T-cell (primary cell): ENCODE data around the gene TMEM127. TPM values are rescaled to one million over a fixed set of nuclear protein-coding genes. Genes with fewer than 3 reads are reported as not detected.

Experiments
- ATAC-seq, 4 experiments: fragments of 200-7000 bp in 3 of 4; fragments of 150-1000 bp in 1 of 4; cut with Tn5 transposase; replicated peaks in 1 of 4; 1 replicate in 3 of 4; 2 replicates in 1 of 4; pipeline ENCODE4 v1.10.0; 2021; ENCODE audit warnings: moderate library complexity in 3 of 4, mild to moderate bottlenecking in 2 of 4, moderate number of reproducible peaks in 1 of 4
- CTCF ChIA-PET, 2 donors: fragments of 300-600 bp; sonication (Branson Sonifier 250); formaldehyde crosslinking; loops; one replicate each; lab custom pipeline; 2022; ENCODE audit warnings: antibody characterized with exemption in 2 of 2; lab: Charles Lee
- POLR2A ChIA-PET, 2 donors: fragments of 300-600 bp; sonication (Branson Sonifier 250); formaldehyde crosslinking; loops; one replicate each; lab custom pipeline; 2022; ENCODE audit warnings: antibody characterized with exemption in 2 of 2; lab: Charles Lee
- DNase-seq, 35 experiments: peaks; one replicate each; pipeline versions ENCODE4 v3.0.0 to v3.0.0-alpha.2; 2013 to 2023
- H3K27ac ChIP-seq: one replicate; pipeline ENCODE4 v1.5.1; 2013; ENCODE audit warnings: low read length
- H3K27me3 ChIP-seq, 2 experiments: replicated peaks in 1 of 2; 1 replicate in 1 of 2; 2 replicates in 1 of 2; pipeline versions ENCODE4 v1.6.1 to v1.7.0; 2013; ENCODE audit warnings: low read length in 1 of 2, mixed read lengths in 1 of 2; ENCODE audit not compliant: control insufficient read depth in 2 of 2, insufficient read depth in 2 of 2; ENCODE audit errors: extremely low read depth in 1 of 2
- H3K36me3 ChIP-seq, 2 donors: 1 replicate in 1 of 2; 2 replicates in 1 of 2; pipeline versions ENCODE4 v1.6.1 to v1.7.0; 2013; ENCODE audit warnings: low read length in 1 of 2; ENCODE audit not compliant: control insufficient read depth in 2 of 2, insufficient read depth in 1 of 2; ENCODE audit errors: extremely low read depth in 1 of 2
- H3K4me1 ChIP-seq, 2 experiments: 1 replicate in 1 of 2; 2 replicates in 1 of 2; pipeline versions ENCODE4 v1.6.1 to v1.7.0; 2013; ENCODE audit warnings: low read length in 2 of 2, mixed read lengths in 1 of 2; ENCODE audit not compliant: insufficient read depth in 2 of 2, control insufficient read depth in 1 of 2; ENCODE audit errors: extremely low read depth in 1 of 2
- H3K4me3 ChIP-seq, 2 donors: 1 replicate in 1 of 2; 2 replicates in 1 of 2; pipeline versions ENCODE4 v1.5.1 to v1.7.0; 2013; ENCODE audit warnings: mild to moderate bottlenecking in 2 of 2, low read length in 1 of 2, moderate library complexity in 1 of 2; ENCODE audit not compliant: control insufficient read depth in 1 of 2; ENCODE audit errors: extremely low read depth in 1 of 2
- H3K9me3 ChIP-seq: 2 replicates; pipeline ENCODE4 v1.7.0; 2013
- H3K27ac Mint-ChIP-seq, 2 donors: one replicate each; pipeline ENCODE4 v1.8.0; 2020 to 2021; ENCODE audit warnings: mild to moderate bottlenecking in 2 of 2, mixed read lengths in 2 of 2
- H3K27me3 Mint-ChIP-seq, 2 donors: one replicate each; pipeline ENCODE4 v1.8.0; 2021 to 2022; ENCODE audit warnings: mixed read lengths in 2 of 2
- H3K36me3 Mint-ChIP-seq: one replicate; pipeline ENCODE4 v1.8.0; 2021; ENCODE audit warnings: mixed read lengths
- H3K4me1 Mint-ChIP-seq, 3 donors: one replicate each; pipeline ENCODE4 v1.8.0; 2020 to 2022; ENCODE audit warnings: mixed read lengths in 3 of 3, mild to moderate bottlenecking in 1 of 3
- H3K4me3 Mint-ChIP-seq, 3 donors: one replicate each; pipeline ENCODE4 v1.8.0; 2020 to 2022; ENCODE audit warnings: mild to moderate bottlenecking in 3 of 3, mixed read lengths in 3 of 3, moderate library complexity in 3 of 3
- H3K9me3 Mint-ChIP-seq, 3 donors: one replicate each; pipeline ENCODE4 v1.8.0; 2020 to 2022; ENCODE audit warnings: mixed read lengths in 3 of 3
- WGBS: methylation state at CpG from one replicate; pipeline ENCODE4 v1.1.5; 2013; ENCODE audit warnings: missing lambda C conversion rate; ENCODE audit not compliant: insufficient coverage; 5-methylcytosine and 5-hydroxymethylcytosine counted together
- total RNA-seq, 35 experiments: library from RNA in 6 of 35; stranded (reverse) in 6 of 35; fragments of 120-200 nt in 1 of 35; gene quantifications; one replicate each; pipeline versions ENCODE4 v1.2.1 to v1.2.4 and lab custom pipeline; 2013 to 2026

The TMEM127 gene
- total RNA-seq, 5 donors from 2014 or later (not counting 1 experiment from before 2014, with no cell fraction given): 31.2 to 43.0 (median 40.4) TPM

- H3K9me3 Mint-ChIP-seq: no peaks in the 10 kb centered on the region
- no peaks in the 10 kb centered on the region for H3K27me3 Mint-ChIP-seq
- ChIA-PET POLR2A (interaction anchor here (0.6 to 0.9 kb wide), 8 partner anchors 10 to 140 kb away, joined by 3 to 14 read pairs (median 5); no protein-coding TSS in a partner anchor), CTCF (interaction anchor here (0.6 to 1.5 kb wide), 11 partner anchors 11 to 1817 kb away, joined by 3 to 7 read pairs (median 3); partner anchors contain the start of genes ANKRD39 (in 1 of the 2) and ASTL (in 1 of the 2))
- no peaks in the 10 kb centered on the region for H3K27me3 ChIP-seq
- WGBS: 68% methylated on average over 7 of the region's 12 CpGs
- peaks cover 14 to 47% of the 10 kb centered on the region in 2 experiments for H3K4me1 ChIP-seq
- H3K4me1 Mint-ChIP-seq: peaks cover 37 to 44% (median 43%) of the 10 kb centered on the region in 3 donors
- H3K9me3 ChIP-seq: no peaks in the 10 kb centered on the region
- peak overlapping the region; percentile 73 to 86 for H3K4me3 ChIP-seq
- H3K36me3 ChIP-seq: peaks cover 11 to 45% of the 10 kb centered on the region in 2 donors
- DNase-seq (peak in 31 of 35 experiments; percentile 8 to 62 (median 38)), ATAC-seq (no peak)
- peaks cover 19% of the 10 kb centered on the region for H3K36me3 Mint-ChIP-seq
- peak overlapping the region; percentile 45 for H3K27ac ChIP-seq
- H3K27ac Mint-ChIP-seq: peak overlapping the region; percentile 65 to 85
- H3K4me3 Mint-ChIP-seq: peak overlapping the region; percentile 93 to 98 (median 97)
Measured at GRCh38 chr2:96267159-96267971, 1.6 kb upstream of the TMEM127 start.

GRCh38 chr2:96265349-96265839 lies 403 bp downstream of the TMEM127 start:
- no peaks in the 10 kb centered on the region for H3K27me3 ChIP-seq
- Mint-ChIP-seq H3K9me3 (no peaks in the 10 kb centered on the region), H3K4me1 (peaks cover 55 to 62% (median 56%) of the 10 kb centered on the region in 3 donors), H3K4me3 (peak overlapping the region; percentile 93 to 98 (median 97)), H3K36me3 (peaks cover 19% of the 10 kb centered on the region), H3K27ac (peak overlapping the region in 1 of 2 donors; percentile 93), H3K27me3 (no peaks in the 10 kb centered on the region)
- H3K4me1 ChIP-seq: peaks cover 16 to 61% of the 10 kb centered on the region in 2 experiments
- POLR2A ChIA-PET: interaction anchor here in 1 of 2 donors (0.7 kb wide), 1 partner anchor 57 kb away, joined by 3 read pairs; no protein-coding TSS in a partner anchor
- peak in 18 of 35 experiments; percentile 3 to 47 (median 24) for DNase-seq
- peak; percentile 19 to 27 (median 24) for ATAC-seq
- H3K4me3 ChIP-seq: peak overlapping the region; percentile 73 to 86
- H3K36me3 ChIP-seq: peaks cover 8 to 46% of the 10 kb centered on the region in 2 donors
- 0% methylated on average over 40 of the region's 49 CpGs for WGBS
- CTCF ChIA-PET: interaction anchor here in 1 of 2 donors (0.8 to 1.0 kb wide), 2 partner anchors 24 to 273 kb away, joined by 3 read pairs; no protein-coding TSS in a partner anchor
- peak overlapping the region; percentile 57 for H3K27ac ChIP-seq
- no peaks in the 10 kb centered on the region for H3K9me3 ChIP-seq

- Mint-ChIP-seq H3K4me3 (peak overlapping the region; percentile 79 to 98 (median 84)), H3K4me1 (peaks cover 57 to 68% (median 62%) of the 10 kb centered on the region in 3 donors), H3K27me3 (no peaks in the 10 kb centered on the region), H3K27ac (peak overlapping the region; percentile 73 to 81), H3K9me3 (no peaks in the 10 kb centered on the region), H3K36me3 (peaks cover 17% of the 10 kb centered on the region)
- Histone ChIP-seq H3K27ac (no peak overlapping the region), H3K27me3 (no peaks in the 10 kb centered on the region), H3K36me3 (peaks cover 8 to 48% of the 10 kb centered on the region in 2 donors), H3K4me1 (peaks cover 16 to 67% of the 10 kb centered on the region in 2 experiments), H3K9me3 (no peaks in the 10 kb centered on the region), H3K4me3 (peak overlapping the region; percentile 73 to 86)
- 15% methylated on average over 29 of the region's 33 CpGs for WGBS
- ChIA-PET CTCF (interaction anchor here in 1 of 2 donors (0.5 to 0.8 kb wide), 3 partner anchors 8 to 272 kb away, joined by 3 read pairs; no protein-coding TSS in a partner anchor), POLR2A (interaction anchor here in 1 of 2 donors (0.7 kb wide), 1 partner anchor 57 kb away, joined by 3 read pairs; no protein-coding TSS in a partner anchor)
- peak in 1 of 4 experiments; percentile 0 for ATAC-seq
- peak in 21 of 35 experiments; percentile 6 to 48 (median 20) for DNase-seq
Measured at GRCh38 chr2:96264656-96265348, 995 bp downstream of the TMEM127 start.

- no peaks in the 10 kb centered on the region for H3K27me3 Mint-ChIP-seq
- ATAC-seq (no peak), DNase-seq (no peak)
- H3K36me3 Mint-ChIP-seq: peaks cover 18% of the 10 kb centered on the region
- ChIA-PET CTCF (interaction anchor here in 1 of 2 donors (0.8 kb wide), 1 partner anchor 271 kb away, joined by 3 read pairs; no protein-coding TSS in a partner anchor), POLR2A (no interaction called here)
- Histone ChIP-seq H3K4me1 (peaks cover 16 to 71% of the 10 kb centered on the region in 2 experiments), H3K27me3 (no peaks in the 10 kb centered on the region), H3K9me3 (no peaks in the 10 kb centered on the region), H3K27ac (no peak overlapping the region), H3K36me3 (peaks cover 3 to 48% of the 10 kb centered on the region in 2 donors), H3K4me3 (peak overlapping the region in 1 of 2 donors; percentile 5)
- peak overlapping the region; percentile 79 to 98 (median 84) for H3K4me3 Mint-ChIP-seq
- peaks cover 64 to 75% (median 69%) of the 10 kb centered on the region in 3 donors for H3K4me1 Mint-ChIP-seq
- peak overlapping the region; percentile 47 to 61 for H3K27ac Mint-ChIP-seq
- WGBS: 100% methylated on average over 1 of the region's 4 CpGs
- H3K9me3 Mint-ChIP-seq: no peaks in the 10 kb centered on the region
Measured at GRCh38 chr2:96264086-96264485, 1.7 kb downstream of the TMEM127 start.

DNA sequence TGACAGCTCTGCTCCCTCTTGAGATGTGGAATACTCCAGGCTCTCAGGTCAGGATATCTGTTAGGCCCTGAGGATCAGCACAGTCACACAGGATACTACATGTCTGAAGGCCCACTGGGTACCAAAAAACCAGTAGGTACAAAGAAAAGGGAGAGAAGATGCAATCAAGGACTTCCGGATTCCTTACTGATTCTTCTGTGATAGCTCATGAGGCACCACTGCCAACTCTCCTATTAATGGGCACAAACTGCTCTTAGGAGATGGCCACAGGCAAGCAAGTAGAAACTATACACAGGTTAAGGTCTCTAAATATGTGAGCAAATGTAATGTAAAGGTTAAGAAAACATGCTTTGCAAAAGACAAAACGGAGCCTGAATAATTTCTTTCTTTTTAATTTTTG lies 3.5 kb downstream of the TMEM127 start:
- Histone ChIP-seq H3K27ac (no peak overlapping the region), H3K4me3 (no peak overlapping the region), H3K27me3 (no peaks in the 10 kb centered on the region), H3K36me3 (peaks cover under 1 to 43% of the 10 kb centered on the region in 2 donors), H3K9me3 (no peaks in the 10 kb centered on the region), H3K4me1 (peaks cover 17 to 72% of the 10 kb centered on the region in 2 experiments)
- Mint-ChIP-seq H3K36me3 (peaks cover 15% of the 10 kb centered on the region), H3K27me3 (no peaks in the 10 kb centered on the region), H3K9me3 (no peaks in the 10 kb centered on the region), H3K27ac (no peak overlapping the region), H3K4me3 (peak overlapping the region in 1 of 3 donors; percentile 31), H3K4me1 (peaks cover 68 to 82% (median 77%) of the 10 kb centered on the region in 3 donors)
- ChIA-PET POLR2A (no interaction called here), CTCF (interaction anchor here in 1 of 2 donors (0.7 kb wide), 1 partner anchor 81 kb away, joined by 3 read pairs; no protein-coding TSS in a partner anchor)
- ATAC-seq: no peak
- WGBS: 100% methylated on average over 1 of the region's 2 CpGs
- DNase-seq: no peak
